ENCODE measurements around the gene ZNRF1. TPM values are rescaled to one million over a fixed set of nuclear protein-coding genes. Genes with fewer than 3 reads are reported as not detected.

Gene ZNRF1
- total RNA-seq, 4 donors from 2014 or later = 7.5 to 20.7 (median 15.1) TPM

DNA sequence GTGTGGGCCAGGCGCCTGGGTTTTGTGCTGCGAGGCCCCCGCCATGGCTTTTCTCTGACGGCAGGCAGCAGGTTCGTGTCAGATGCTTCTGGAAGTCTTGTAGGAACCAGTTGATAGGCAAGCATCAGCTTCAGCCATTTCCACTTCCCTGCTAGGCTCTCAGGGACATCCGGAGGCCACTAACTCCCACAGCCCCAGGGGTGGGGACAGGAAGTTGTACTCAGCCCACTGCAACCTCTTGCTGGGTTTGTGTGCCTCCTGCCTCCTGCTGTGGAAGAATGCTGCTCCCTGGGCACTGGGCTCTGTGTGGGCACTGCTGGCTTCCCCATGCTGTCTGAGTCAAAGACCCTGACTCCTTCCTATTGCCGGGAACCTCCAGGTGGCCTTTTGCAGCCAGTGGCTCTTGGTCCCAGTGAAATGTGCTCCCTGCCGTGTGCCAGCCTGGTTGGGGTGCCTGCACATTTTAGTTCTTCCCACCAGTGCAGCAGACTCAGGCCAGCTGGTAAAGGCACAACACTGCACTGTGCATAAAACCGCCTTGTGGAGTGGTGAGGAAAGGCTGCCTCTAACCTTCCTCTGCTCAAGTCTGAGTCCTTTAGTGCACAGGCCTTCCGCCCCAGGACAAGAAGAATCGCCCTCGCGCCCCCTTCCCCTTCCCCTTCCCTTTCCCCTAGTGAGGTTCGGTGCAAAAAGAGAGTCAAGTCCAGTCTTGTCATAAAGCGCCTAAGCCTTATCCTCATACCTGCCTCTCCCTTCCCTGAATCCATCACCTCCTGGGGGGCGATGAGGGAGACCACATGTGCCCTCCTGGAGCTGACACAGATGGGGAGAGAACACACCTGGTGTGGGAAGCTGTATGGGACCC lies 101.1 kb downstream of the ZNRF1 start:
- DNase-seq (ENCODE audit: low spot score) (no peak), ATAC-seq (ENCODE audit: low FRiP score) (no peak)
- TF ChIP-seq, protein P1, sequence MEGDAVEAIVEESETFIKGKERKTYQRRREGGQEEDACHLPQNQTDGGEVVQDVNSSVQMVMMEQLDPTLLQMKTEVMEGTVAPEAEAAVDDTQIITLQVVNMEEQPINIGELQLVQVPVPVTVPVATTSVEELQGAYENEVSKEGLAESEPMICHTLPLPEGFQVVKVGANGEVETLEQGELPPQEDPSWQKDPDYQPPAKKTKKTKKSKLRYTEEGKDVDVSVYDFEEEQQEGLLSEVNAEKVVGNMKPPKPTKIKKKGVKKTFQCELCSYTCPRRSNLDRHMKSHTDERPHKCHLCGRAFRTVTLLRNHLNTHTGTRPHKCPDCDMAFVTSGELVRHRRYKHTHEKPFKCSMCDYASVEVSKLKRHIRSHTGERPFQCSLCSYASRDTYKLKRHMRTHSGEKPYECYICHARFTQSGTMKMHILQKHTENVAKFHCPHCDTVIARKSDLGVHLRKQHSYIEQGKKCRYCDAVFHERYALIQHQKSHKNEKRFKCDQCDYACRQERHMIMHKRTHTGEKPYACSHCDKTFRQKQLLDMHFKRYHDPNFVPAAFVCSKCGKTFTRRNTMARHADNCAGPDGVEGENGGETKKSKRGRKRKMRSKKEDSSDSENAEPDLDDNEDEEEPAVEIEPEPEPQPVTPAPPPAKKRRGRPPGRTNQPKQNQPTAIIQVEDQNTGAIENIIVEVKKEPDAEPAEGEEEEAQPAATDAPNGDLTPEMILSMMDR (IDR thresholded peaks at IDR 0.05) = no peak

DNA sequence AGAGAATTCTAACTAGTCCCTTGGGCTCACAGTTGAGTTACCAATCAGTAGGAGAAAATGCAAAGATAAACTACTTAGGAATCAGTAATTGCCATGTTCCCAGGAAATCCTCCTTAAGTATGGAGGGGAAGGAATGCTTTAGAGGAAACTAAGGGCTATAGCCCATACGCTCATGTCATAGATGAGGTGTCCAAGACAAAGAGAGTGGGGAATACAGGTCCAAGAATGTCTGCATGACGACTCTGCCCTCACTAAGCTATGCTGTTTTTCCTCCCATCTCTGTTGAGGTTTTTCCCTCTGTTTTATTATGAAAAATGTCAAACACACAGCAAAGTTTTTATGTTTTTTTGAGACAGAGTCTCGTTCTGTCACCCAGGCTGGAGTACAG lies 101.8 kb downstream of the ZNRF1 start:
- no peak for ATAC-seq (ENCODE audit: low FRiP score)
- TF ChIP-seq, protein P1 (IDR thresholded peaks at IDR 0.05) = no peak
- DNase-seq (ENCODE audit: low spot score) = no peak

DNA sequence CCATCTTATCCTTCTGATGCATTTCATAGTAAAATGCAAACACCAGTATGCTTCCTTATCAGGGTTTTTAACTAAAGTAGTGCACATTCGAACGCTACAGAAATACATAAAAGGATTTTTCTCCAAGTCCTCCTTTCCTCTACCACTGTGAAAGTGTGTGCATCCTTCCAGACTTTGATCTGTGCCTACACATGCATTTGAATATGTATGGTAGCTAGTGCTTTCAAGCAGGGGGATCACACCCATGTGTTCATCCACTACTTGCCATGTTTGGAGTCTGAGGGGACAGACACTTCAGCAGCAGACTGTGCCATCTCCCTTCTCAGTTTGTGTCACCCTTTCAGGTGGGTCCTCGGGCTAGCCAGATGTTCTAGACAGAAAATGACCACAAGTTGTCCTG lies 102.8 kb downstream of the ZNRF1 start:
- ATAC-seq (ENCODE audit: low FRiP score) (no peak), DNase-seq (ENCODE audit: low spot score) (no peak)
- TF ChIP-seq, protein P1 (IDR thresholded peaks at IDR 0.05) = no peak

DNA sequence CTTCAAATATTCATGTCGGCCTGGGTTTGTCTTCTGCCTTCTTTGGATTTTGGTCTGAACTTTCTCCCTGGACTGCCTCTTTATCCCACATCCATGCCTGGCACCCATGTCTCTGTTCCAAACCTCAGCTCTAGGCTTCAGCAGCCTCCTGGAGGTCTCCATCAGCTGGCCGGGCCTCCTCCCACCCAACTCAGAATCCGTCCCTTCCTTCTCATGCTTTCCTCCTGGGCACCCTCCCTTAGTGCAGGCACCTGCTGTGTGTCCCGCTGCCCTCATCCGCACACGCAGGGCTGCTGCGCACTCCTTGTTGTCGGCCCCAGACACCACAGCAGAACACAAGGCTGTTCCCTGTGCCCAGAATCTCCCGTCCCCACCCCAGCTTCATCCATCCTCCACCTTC lies 103.8 kb downstream of the ZNRF1 start:
- DNase-seq (ENCODE audit: low spot score) (no peak), ATAC-seq (ENCODE audit: low FRiP score) (no peak)
- TF ChIP-seq, protein P1 (IDR thresholded peaks at IDR 0.05) = no peak

DNA sequence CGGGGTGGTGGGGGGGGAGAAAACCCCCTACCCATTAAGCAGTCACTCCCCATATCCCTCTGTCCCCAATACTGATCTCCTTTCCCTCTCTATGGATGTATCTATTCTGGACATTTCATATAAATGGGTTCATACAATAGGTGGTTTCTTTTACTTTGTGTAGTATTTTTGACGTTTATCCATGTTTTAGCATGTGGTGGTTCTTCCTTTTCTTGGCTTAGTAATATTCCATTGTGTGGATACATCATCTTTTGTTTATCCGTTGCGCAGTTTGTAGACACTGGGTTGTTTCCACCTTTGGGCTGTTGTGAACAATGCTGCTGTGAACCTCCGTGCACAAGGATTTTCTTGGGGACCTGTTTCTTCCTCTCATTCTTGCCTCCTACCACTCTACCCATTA lies 105.2 kb downstream of the ZNRF1 start:
- TF ChIP-seq, protein P1 (IDR thresholded peaks at IDR 0.05) = no peak
- ATAC-seq (ENCODE audit: low FRiP score) = no peak
- DNase-seq (ENCODE audit: low spot score) = no peak

DNA sequence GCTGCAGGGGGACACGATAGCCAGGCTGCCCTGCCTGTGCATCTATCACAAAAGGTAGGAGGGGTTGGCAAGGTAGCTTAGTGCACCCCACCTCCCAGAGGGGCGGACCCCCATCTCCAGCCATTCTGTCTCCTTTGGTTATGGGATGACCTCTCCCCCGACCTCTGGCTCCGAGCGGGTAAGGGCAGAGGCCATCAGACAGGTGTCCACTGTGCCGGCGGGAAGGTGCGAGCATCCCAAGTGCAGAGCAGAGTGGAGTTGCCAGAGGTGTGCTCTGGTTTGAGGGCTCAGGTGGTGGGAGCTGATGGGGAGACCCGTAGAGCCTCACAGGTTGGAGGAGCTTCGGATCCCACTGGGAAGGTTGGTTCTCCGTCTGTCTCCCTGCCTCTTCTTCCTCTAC lies 106.0 kb downstream of the ZNRF1 start:
- TF ChIP-seq, protein P1 (IDR thresholded peaks at IDR 0.05) = no peak
- ATAC-seq (ENCODE audit: low FRiP score) (no peak), DNase-seq (ENCODE audit: low spot score) (no peak)
